A673 (cell line): ENCODE results near the gene ZNF300. TPM values are rescaled to one million over a fixed set of nuclear protein-coding genes. Genes with fewer than 3 reads are reported as not detected.
"Not testable (repeated sequence)": the region's sequence is repeated elsewhere in the genome, so short reads cannot be mapped to it uniquely, and the experiment has no call there.

Experiments
- BruUV-seq: library from RNA; stranded (reverse); fragments of 400-500 nt; replicated peaks from 2 replicates; lab custom pipeline; 2021; lab: Mats Ljungman, UMichigan
- CTCF ChIA-PET: fragments of 300-600 bp; sonication (Branson Sonifier 250); formaldehyde crosslinking; loops from one replicate; lab custom pipeline; 2022; ENCODE audit warnings: antibody characterized with exemption; lab: Charles Lee
- POLR2A ChIA-PET: fragments of 300-600 bp; sonication (Branson Sonifier 250); formaldehyde crosslinking; loops from one replicate; lab custom pipeline; 2022; ENCODE audit warnings: antibody characterized with exemption; ENCODE audit not compliant: low non-redundant PET; lab: Charles Lee
- DNase-seq: peaks from one replicate; pipeline ENCODE4 v3.0.0-alpha.2; 2015; ENCODE audit warnings: low spot score
- H3K27ac ChIP-seq: fragments of 200-600 bp; sonication (generic); 2 replicates; pipeline ENCODE4 v1.5.1; 2016; ENCODE audit warnings: mixed run types, low read depth, mild to moderate bottlenecking, mixed read lengths, antibody characterized with exemption, low read length; ENCODE audit not compliant: poor library complexity, severe bottlenecking
- H3K27me3 ChIP-seq: fragments of 200-600 bp; sonication (generic); replicated peaks from 2 replicates; pipeline ENCODE4 v1.6.1; 2017; ENCODE audit warnings: mixed run types, low read depth, mild to moderate bottlenecking, mixed read lengths, antibody characterized with exemption, low read length; ENCODE audit not compliant: insufficient read depth, poor library complexity
- H3K36me3 ChIP-seq: fragments of 200-600 bp; sonication (generic); 2 replicates; pipeline ENCODE4 v1.6.1; 2016; ENCODE audit warnings: mixed run types, mild to moderate bottlenecking, mixed read lengths, antibody characterized with exemption, low read length; ENCODE audit not compliant: insufficient read depth, poor library complexity, severe bottlenecking
- H3K4me1 ChIP-seq: fragments of 200-600 bp; sonication (generic); 2 replicates; pipeline ENCODE4 v1.6.1; 2017; ENCODE audit warnings: mixed run types, mild to moderate bottlenecking, mixed read lengths, antibody characterized with exemption, low read length; ENCODE audit not compliant: insufficient read depth, poor library complexity, severe bottlenecking
- H3K4me3 ChIP-seq: fragments of 200-600 bp; sonication (generic); 2 replicates; pipeline ENCODE4 v1.5.1; 2016; ENCODE audit warnings: low read depth, mixed run types, mild to moderate bottlenecking, mixed read lengths, low read length; ENCODE audit not compliant: poor library complexity, severe bottlenecking
- H3K9me3 ChIP-seq: fragments of 200-600 bp; sonication (generic); 2 replicates; pipeline ENCODE4 v1.6.1; 2016; ENCODE audit warnings: mixed run types, low read depth, mild to moderate bottlenecking, mixed read lengths, antibody characterized with exemption, low read length; ENCODE audit not compliant: poor library complexity, severe bottlenecking
- EZH2 ChIP-seq: fragments of 200-600 bp; sonication (generic); IDR thresholded peaks from 2 replicates; pipeline ENCODE4 v1.6.1; 2017; ENCODE audit warnings: borderline replicate concordance, low read depth, mild to moderate bottlenecking, mixed read lengths, antibody characterized with exemption, low read length; ENCODE audit not compliant: poor library complexity, severe bottlenecking
- intact Hi-C: fragments of 100-400 bp; cut with micrococcal nuclease; formaldehyde crosslinking; loops from one replicate; pipeline ENCODE4 v1.10.0; 2022; ENCODE audit not compliant: unreplicated experiment
- total RNA-seq: library from RNA; stranded (reverse); gene quantifications from 2 replicates; pipeline ENCODE4 v1.2.3, GENCODE V29; 2021
- TF ChIP-seq, protein P1 (sequence below): fragments of 300-800, 200-600 bp; sonication (generic); conservative IDR thresholded peaks from 2 replicates; pipeline ENCODE4 v1.5.1; 2017; ENCODE audit warnings: low read depth, mild to moderate bottlenecking, antibody characterized with exemption, low read length, moderate library complexity, mixed read lengths

The ZNF300 gene
- total RNA-seq, 1 experiment from 2014 or later, result 13.1 TPM

- BruUV-seq, result no TSS peak
- Histone ChIP-seq H3K9me3 (no peaks in the 10 kb centered on the region), H3K27ac (no peak overlapping the region), H3K27me3 (no peaks in the 10 kb centered on the region), H3K4me1 (no peaks in the 10 kb centered on the region), H3K4me3 (no peak overlapping the region), H3K36me3 (no peaks in the 10 kb centered on the region)
- peak; percentile 87 for DNase-seq
- TF ChIP-seq EZH2, result no peak
- TF ChIP-seq, protein P1, sequence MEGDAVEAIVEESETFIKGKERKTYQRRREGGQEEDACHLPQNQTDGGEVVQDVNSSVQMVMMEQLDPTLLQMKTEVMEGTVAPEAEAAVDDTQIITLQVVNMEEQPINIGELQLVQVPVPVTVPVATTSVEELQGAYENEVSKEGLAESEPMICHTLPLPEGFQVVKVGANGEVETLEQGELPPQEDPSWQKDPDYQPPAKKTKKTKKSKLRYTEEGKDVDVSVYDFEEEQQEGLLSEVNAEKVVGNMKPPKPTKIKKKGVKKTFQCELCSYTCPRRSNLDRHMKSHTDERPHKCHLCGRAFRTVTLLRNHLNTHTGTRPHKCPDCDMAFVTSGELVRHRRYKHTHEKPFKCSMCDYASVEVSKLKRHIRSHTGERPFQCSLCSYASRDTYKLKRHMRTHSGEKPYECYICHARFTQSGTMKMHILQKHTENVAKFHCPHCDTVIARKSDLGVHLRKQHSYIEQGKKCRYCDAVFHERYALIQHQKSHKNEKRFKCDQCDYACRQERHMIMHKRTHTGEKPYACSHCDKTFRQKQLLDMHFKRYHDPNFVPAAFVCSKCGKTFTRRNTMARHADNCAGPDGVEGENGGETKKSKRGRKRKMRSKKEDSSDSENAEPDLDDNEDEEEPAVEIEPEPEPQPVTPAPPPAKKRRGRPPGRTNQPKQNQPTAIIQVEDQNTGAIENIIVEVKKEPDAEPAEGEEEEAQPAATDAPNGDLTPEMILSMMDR, result peak; percentile 83
- intact Hi-C loops, result loop anchor here (1.0 to 10.0 kb wide), 3 partner anchors 172 to 389 kb away; no protein-coding TSS in a partner anchor
- POLR2A ChIA-PET, result interaction anchor here (0.6 kb wide), 1 partner anchor 80 kb away, joined by 3 read pairs; no protein-coding TSS in a partner anchor
- CTCF ChIA-PET, result interaction anchor here (0.6 to 2.1 kb wide), 7 partner anchors 13 to 318 kb away, joined by 3 to 20 read pairs (median 4); partner anchors contain the start of genes RBM22 and SMIM3
Measured at GRCh38 chr5:150846654-150847333, 58.0 kb downstream of the ZNF300 start.

GRCh38 chr5:150846308-150846653 lies 58.5 kb downstream of the ZNF300 start, which contains the start of gene IRGM:
IRGM (plus strand) TSS chr5:150846521; CDS start chr5:150848124, 1,603 bp downstream.
- CTCF ChIA-PET, result interaction anchor here (0.9 to 2.1 kb wide), 4 partner anchors 12 to 286 kb away, joined by 4 to 20 read pairs (median 4); partner anchors contain the start of gene RBM22
- H3K36me3 ChIP-seq, H3K9me3 ChIP-seq, H3K4me3 ChIP-seq, H3K4me1 ChIP-seq, H3K27me3 ChIP-seq, POLR2A ChIA-PET, BruUV-seq, DNase-seq, H3K27ac ChIP-seq: not testable (repeated sequence)
- intact Hi-C loops, result loop anchor here (5.0 to 10.0 kb wide), 2 partner anchors 171 to 389 kb away; no protein-coding TSS in a partner anchor

- BruUV-seq, H3K27ac ChIP-seq, H3K36me3 ChIP-seq, POLR2A ChIA-PET, H3K9me3 ChIP-seq, H3K4me3 ChIP-seq, DNase-seq, H3K4me1 ChIP-seq: not testable (repeated sequence)
- H3K27me3 ChIP-seq, result peaks cover 11% of the 10 kb centered on the region
- intact Hi-C loops, result loop anchor here (5.0 to 10.0 kb wide), 2 partner anchors 171 to 388 kb away; no protein-coding TSS in a partner anchor
- CTCF ChIA-PET, result interaction anchor here (2.1 kb wide), 1 partner anchor 44 kb away, joined by 20 read pairs; no protein-coding TSS in a partner anchor
Measured at GRCh38 chr5:150845185-150845859, 59.5 kb downstream of the ZNF300 start.

Other genes with a start within 250 kb of the ZNF300 start
- 2.4 and 2.7 TPM in 2 replicates for gene MYOZ3, start 243.7 kb downstream of the ZNF300 start, total RNA-seq
- gene RBM22, start 203.9 kb downstream of the ZNF300 start, total RNA-seq, result 58.7 and 66.8 TPM in 2 replicates
- gene DCTN4, start 146.0 kb downstream of the ZNF300 start, total RNA-seq, result 62.3 and 67.6 TPM in 2 replicates
- gene SMIM3, start 126.2 kb downstream of the ZNF300 start, total RNA-seq, result 11.6 and 14.5 TPM in 2 replicates
- not detected in 2 replicates for gene IRGM, start 58.5 kb downstream of the ZNF300 start, total RNA-seq
- 0.19 and 0.24 TPM in 2 replicates for gene GPX3, start 115.6 kb upstream of the ZNF300 start, total RNA-seq
- gene TNIP1, start 176.1 kb upstream of the ZNF300 start, total RNA-seq, result 33.3 and 37.3 TPM in 2 replicates